GM19240 (cell line): ENCODE results near the gene DIP2C.

Experiments
- DNase-seq: peaks from one replicate; pipeline ENCODE4 v3.0.0; 2011; ENCODE audit warnings: low spot score; ENCODE audit not compliant: insufficient read length

The DIP2C gene

GRCh38 chr10:260819-261429 is 428.5 kb downstream of the DIP2C start:
- no peak for DNase-seq

- DNase-seq: no peak
Measured at GRCh38 chr10:251982-252582, 437.4 kb downstream of the DIP2C start.

GRCh38 chr10:248307-248706 is 441.2 kb downstream of the DIP2C start:
- no peak for DNase-seq

- DNase-seq: no peak
Measured at GRCh38 chr10:247480-247879, 442.0 kb downstream of the DIP2C start.

GRCh38 chr10:246431-246830 is 443.0 kb downstream of the DIP2C start:
- DNase-seq: no peak

GRCh38 chr10:244227-244626 is 445.2 kb downstream of the DIP2C start:
- no peak for DNase-seq

- DNase-seq: no peak
Measured at GRCh38 chr10:241966-242643, 447.4 kb downstream of the DIP2C start.

GRCh38 chr10:241451-241850 is 448.0 kb downstream of the DIP2C start:
- DNase-seq: no peak

- DNase-seq: no peak
Measured at GRCh38 chr10:239109-239508, 450.4 kb downstream of the DIP2C start.

- no peak for DNase-seq
Measured at GRCh38 chr10:235915-236314, 453.6 kb downstream of the DIP2C start.

GRCh38 chr10:234708-235406 is 454.6 kb downstream of the DIP2C start:
- DNase-seq: no peak

GRCh38 chr10:232878-233277 is 456.6 kb downstream of the DIP2C start:
- no peak for DNase-seq

GRCh38 chr10:232061-232460 is 457.4 kb downstream of the DIP2C start:
- no peak for DNase-seq

GRCh38 chr10:230758-231157 is 458.7 kb downstream of the DIP2C start:
- no peak for DNase-seq

GRCh38 chr10:228366-228765 is 461.1 kb downstream of the DIP2C start:
- DNase-seq: no peak

- DNase-seq: no peak
Measured at GRCh38 chr10:227014-227413, 462.5 kb downstream of the DIP2C start.

GRCh38 chr10:226018-226417 is 463.4 kb downstream of the DIP2C start:
- DNase-seq: no peak

GRCh38 chr10:224571-224970 is 464.9 kb downstream of the DIP2C start:
- DNase-seq: no peak
